Spinal cord (tissue), 10 donors: ENCODE results near the gene MGMT. TPM values are rescaled to one million over a fixed set of nuclear protein-coding genes. Genes with fewer than 3 reads are reported as not detected.

Source experiments
- DNase-seq, 6 donors: peaks; one replicate each; pipeline versions ENCODE4 v3.0.0 to v3.0.0-alpha.2; 2013 to 2015; ENCODE audit warnings: low spot score in 6 of 6, low read depth in 4 of 6
- H3K27ac ChIP-seq: one replicate; pipeline ENCODE4 v1.5.1; 2013; ENCODE audit warnings: low read depth, low read length, control low read depth
- H3K27me3 ChIP-seq: one replicate; pipeline ENCODE4 v1.6.1; 2013; ENCODE audit warnings: low read length; ENCODE audit not compliant: control insufficient read depth, insufficient read depth
- H3K36me3 ChIP-seq: one replicate; pipeline ENCODE4 v1.6.1; 2013; ENCODE audit warnings: low read length; ENCODE audit not compliant: control insufficient read depth, insufficient read depth
- H3K4me1 ChIP-seq: one replicate; pipeline ENCODE4 v1.6.1; 2013; ENCODE audit warnings: low read length; ENCODE audit not compliant: control insufficient read depth, insufficient read depth
- H3K4me3 ChIP-seq: one replicate; pipeline ENCODE4 v1.5.1; 2013; ENCODE audit warnings: low read depth, low read length, control low read depth
- H3K9me3 ChIP-seq: one replicate; pipeline ENCODE4 v1.6.1; 2013; ENCODE audit warnings: low read length; ENCODE audit not compliant: control insufficient read depth, insufficient read depth
- WGBS: methylation state at CpG from one replicate; pipeline ENCODE4 v1.1.5; 2013; ENCODE audit warnings: missing lambda C conversion rate; ENCODE audit not compliant: insufficient coverage; 5-methylcytosine and 5-hydroxymethylcytosine counted together
- polyA plus RNA-seq, 2 donors: library from polyadenylated mRNA; unstranded; fragments of 120-200 nt; gene quantifications; one replicate each; pipeline ENCODE4 v1.2.1, GENCODE V29; 2013; ENCODE audit not compliant: insufficient read length in 2 of 2
- total RNA-seq, 2 donors: library from RNA; depleted of rRNA in 1 of 2; stranded (reverse); fragments of 120-200 nt in 1 of 2; fragments of >200 nt in 1 of 2; gene quantifications; one replicate each; pipeline versions ENCODE4 v1.2.3 to v1.2.4, GENCODE V29; 2013 to 2014
- donor health status: healthy.

The MGMT gene
- total and polyA plus RNA-seq, 4 donors: 10.4 to 31.9 (median 13.7) TPM

- H3K9me3 ChIP-seq: no peaks in the 10 kb centered on the region
- peaks cover 20% of the 10 kb centered on the region for H3K36me3 ChIP-seq
- no peak overlapping the region for H3K4me3 ChIP-seq
- no peaks in the 10 kb centered on the region for H3K27me3 ChIP-seq
- H3K4me1 ChIP-seq: no peaks in the 10 kb centered on the region
- DNase-seq: no peak
- no peak overlapping the region for H3K27ac ChIP-seq
- WGBS: 74% methylated on average over 12 of the region's 13 CpGs
Measured at GRCh38 chr10:129771991-129772431, 305.0 kb downstream of the MGMT start.

DNA sequence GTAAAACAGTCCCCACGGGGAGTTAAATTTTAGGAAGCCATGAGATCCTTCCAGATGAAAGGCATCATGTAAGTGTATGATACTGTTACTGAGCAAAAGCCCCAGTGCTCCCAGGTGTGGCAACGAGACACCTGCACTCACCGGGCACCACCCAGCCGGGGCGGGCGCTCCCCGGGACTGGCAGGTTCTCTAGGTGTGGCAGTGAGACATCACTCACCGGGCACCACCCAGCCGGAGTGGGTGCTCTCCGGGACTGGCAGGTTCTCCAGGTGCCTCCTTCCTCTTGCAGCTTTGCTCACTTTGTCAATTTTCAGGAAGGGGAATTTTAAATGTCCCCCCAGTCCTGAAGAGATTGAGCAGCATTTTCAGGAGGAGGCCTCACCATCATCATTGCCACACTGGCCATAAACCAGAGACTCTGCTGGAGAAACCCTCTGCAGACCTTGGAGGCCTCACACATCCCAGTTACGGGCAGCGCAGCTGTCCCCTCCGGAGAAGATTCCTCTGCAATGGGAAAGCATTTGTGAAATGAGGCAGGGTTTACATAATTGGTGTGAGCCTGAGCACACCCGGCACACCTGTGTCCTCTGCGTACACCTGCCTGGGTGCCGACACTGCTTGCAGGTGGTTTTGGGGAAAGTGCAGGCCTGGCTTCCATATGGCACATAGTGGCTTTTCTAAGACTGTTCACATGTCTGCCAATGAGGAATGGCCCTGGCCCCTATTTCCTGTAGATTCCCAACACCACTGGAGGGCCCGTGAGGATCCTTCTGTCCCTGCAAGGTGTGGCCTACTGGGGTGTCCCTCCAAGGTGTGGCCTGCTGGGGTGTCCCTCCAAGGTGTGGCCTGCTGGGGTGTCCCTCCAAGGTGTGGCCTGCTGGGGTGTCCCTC lies 305.7 kb downstream of the MGMT start:
- Histone ChIP-seq H3K27ac (no peak overlapping the region), H3K36me3 (peaks cover 20% of the 10 kb centered on the region), H3K4me1 (no peaks in the 10 kb centered on the region), H3K4me3 (no peak overlapping the region), H3K9me3 (no peaks in the 10 kb centered on the region), H3K27me3 (no peaks in the 10 kb centered on the region)
- no peak for DNase-seq
- WGBS: 87% methylated on average over 15 of the region's 17 CpGs

DNA sequence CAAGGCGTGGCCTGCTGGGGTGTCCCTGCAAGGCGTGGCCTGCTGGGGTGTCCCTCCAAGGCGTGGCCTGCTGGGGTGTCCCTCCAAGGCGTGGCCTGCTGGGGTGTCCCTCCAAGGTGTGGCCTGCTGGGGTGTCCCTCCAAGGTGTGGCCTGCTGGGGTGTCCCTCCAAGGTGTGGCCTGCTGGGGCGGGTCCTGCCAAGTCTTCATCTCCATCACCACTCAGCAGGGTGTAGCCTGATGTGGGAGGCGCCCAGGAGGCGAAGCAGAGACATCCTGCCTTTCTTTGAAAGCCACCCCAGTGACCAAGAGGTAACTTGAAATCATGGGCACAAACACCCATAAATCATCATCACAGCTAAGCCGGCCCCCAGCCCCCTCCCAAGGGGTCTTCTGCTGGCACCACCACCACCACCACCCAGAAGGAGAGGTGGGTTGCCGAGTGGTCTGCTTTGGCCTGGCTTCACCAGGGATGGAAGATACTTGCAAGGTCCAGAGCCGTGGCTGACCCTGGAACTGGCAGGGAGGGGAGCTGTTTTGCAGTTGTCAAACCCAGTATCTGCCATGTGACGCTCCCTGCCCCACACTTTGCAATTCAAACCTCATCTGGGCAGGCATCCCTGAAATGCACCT lies 306.4 kb downstream of the MGMT start:
- no peaks in the 10 kb centered on the region for H3K27me3 ChIP-seq
- no peaks in the 10 kb centered on the region for H3K9me3 ChIP-seq
- H3K36me3 ChIP-seq: peaks cover 19% of the 10 kb centered on the region
- H3K4me1 ChIP-seq: no peaks in the 10 kb centered on the region
- no peak for DNase-seq
- no peak overlapping the region for H3K27ac ChIP-seq
- WGBS: 99% methylated on average over 8 of the region's 11 CpGs
- H3K4me3 ChIP-seq: no peak overlapping the region

GRCh38 chr10:129774082-129774735 lies 307.2 kb downstream of the MGMT start:
- DNase-seq: no peak
- H3K27ac ChIP-seq: no peak overlapping the region
- 86% methylated on average over 13 of the region's 14 CpGs for WGBS
- H3K36me3 ChIP-seq: peaks cover 11% of the 10 kb centered on the region
- no peak overlapping the region for H3K4me3 ChIP-seq
- H3K9me3 ChIP-seq: no peaks in the 10 kb centered on the region
- H3K27me3 ChIP-seq: no peaks in the 10 kb centered on the region
- no peaks in the 10 kb centered on the region for H3K4me1 ChIP-seq

DNA sequence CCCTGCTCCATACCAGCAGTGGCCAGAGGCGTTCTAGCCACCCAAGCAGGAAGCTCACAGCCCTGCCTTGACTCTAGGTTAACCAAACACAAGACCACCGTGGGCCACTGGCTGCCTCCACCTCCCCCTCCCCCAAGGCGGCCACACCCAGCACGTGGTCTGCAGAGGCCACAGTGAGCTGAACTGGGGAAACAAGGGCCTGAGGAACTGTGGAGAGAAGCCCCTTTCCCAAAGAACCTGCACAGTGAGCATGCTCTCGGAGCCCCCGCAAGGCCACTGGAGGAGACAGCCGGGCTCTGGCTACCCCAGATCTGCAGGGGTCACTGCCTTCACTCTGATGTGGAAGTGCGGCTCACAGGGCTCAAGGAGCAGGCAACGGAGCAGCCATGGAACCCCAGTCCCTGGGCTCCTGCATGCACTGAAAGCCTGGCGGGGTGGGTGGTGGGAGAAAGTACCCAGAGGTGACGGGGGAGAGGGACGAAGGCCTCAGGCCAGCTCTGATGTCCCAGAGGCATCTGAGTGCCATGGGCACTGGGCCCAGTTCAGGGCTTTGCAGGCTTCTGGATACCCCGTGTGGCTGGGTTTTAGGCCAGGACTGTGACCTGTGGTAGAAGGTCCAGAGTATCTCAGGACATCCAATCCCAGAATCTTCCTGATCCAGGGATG lies 307.8 kb downstream of the MGMT start:
- no peak for DNase-seq
- Histone ChIP-seq H3K27me3 (no peaks in the 10 kb centered on the region), H3K4me1 (no peaks in the 10 kb centered on the region), H3K4me3 (no peak overlapping the region), H3K9me3 (no peaks in the 10 kb centered on the region), H3K27ac (no peak overlapping the region), H3K36me3 (peaks cover 8% of the 10 kb centered on the region)
- WGBS: 83% methylated on average over 11 of the region's 13 CpGs

DNA sequence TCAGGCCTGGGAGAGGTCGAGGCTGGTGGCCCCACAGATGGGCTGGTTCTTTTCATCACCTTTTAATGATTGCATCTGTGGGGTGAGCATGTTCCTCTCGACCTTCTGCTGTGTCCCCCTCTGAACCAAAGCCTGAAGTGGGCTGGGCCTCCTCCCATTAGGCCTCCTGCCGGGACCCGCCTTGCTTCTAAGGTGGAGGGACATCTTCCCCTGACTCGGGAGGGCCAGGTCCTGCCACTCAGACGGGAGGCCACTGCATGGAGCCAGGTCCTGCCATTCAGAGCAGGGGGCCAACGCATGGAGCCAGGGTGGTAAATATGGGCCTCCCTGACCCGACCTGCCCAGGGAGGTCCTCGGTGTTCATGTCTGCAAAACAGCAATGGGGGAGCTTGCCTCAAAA lies 308.6 kb downstream of the MGMT start:
- Histone ChIP-seq H3K4me1 (no peaks in the 10 kb centered on the region), H3K4me3 (no peak overlapping the region), H3K36me3 (peaks cover 6% of the 10 kb centered on the region), H3K27me3 (no peaks in the 10 kb centered on the region), H3K27ac (no peak overlapping the region), H3K9me3 (no peaks in the 10 kb centered on the region)
- DNase-seq: no peak
- WGBS: 84% methylated on average over 9 of the region's 9 CpGs

DNA sequence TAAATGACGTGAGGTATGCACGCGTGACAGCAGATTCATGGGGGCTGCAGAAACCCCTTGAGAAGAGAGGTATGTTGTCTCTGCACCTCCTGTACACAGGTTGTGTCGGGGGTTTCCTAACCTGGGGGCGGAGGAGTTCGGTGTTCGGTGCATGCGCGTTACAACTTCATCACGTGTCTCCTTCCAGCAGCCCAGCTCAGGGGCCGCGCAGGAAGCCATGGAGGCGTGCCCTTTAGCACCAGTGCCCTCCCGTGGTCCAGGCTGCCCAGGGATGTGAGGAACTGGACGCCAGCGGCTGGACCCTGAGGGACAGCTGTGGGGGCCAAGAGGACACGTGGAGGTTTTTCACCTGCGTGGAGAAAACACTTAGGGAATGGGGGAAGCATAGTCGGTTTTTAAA lies 310.6 kb downstream of the MGMT start:
- Histone ChIP-seq H3K36me3 (peaks cover 6% of the 10 kb centered on the region), H3K9me3 (no peaks in the 10 kb centered on the region), H3K27me3 (no peaks in the 10 kb centered on the region), H3K4me3 (no peak overlapping the region), H3K4me1 (no peaks in the 10 kb centered on the region), H3K27ac (no peak overlapping the region)
- DNase-seq: no peak
- WGBS: 89% methylated on average over 18 of the region's 19 CpGs

DNA sequence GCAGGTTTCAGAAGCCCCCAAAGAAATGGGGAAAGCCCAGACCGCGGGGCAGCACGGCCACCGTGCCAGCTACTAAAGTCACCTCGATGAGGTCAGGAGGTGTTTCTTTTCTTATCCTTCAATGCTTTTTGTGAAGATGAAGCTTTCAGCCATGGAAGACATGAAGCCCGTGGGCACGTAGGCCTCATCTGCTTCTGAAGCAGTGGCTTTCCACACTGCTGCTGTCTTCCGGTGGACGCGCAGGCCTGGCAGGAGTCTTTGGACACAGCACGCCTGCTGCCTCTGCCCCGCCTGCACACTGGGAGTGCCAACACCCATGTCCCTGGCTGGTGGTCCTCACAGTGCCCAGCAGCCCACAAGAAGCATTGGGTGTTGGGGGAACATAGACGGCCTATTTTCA lies 311.5 kb downstream of the MGMT start:
- Histone ChIP-seq H3K4me1 (no peaks in the 10 kb centered on the region), H3K27me3 (no peaks in the 10 kb centered on the region), H3K9me3 (no peaks in the 10 kb centered on the region), H3K4me3 (no peak overlapping the region), H3K27ac (no peak overlapping the region), H3K36me3 (peaks cover 6% of the 10 kb centered on the region)
- DNase-seq: no peak
- WGBS: 97% methylated on average over 12 of the region's 13 CpGs
